ENCODE measurements around the gene STEAP1B. TPM values are rescaled to one million over a fixed set of nuclear protein-coding genes. Genes with fewer than 3 reads are reported as not detected.

STEAP1B gene
- total RNA-seq, 1 donor from 2014 or later = 2.5 TPM

DNA sequence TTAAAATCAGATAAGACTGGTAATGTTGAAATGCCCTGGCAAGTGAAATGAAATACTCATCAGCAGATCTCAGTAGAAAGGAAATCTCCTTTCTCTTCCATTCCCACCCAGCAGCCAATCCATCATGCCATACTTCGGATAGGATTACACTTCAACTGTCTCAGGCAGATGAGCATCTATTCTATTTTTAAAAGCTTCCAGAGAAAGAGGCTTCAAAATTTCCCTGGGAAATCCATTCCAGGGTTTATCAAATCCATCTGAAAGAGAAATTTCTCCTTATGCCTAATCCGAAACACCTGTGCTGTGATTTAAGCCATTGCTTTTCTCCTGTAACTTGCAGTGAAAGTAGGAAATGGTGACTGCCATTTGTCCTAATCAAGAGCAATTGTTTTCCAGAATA, 82.6 kb downstream of the STEAP1B start:
- no peak for DNase-seq
- Histone ChIP-seq H3K36me3 (no peaks in the 10 kb centered on the region), H3K4me1 (no peaks in the 10 kb centered on the region), H3K27ac (no peak overlapping the region), H3K9me3 (no peaks in the 10 kb centered on the region), H3K4me3 (no peak overlapping the region), H3K27me3 (no peaks in the 10 kb centered on the region)
- ATAC-seq = no peak
- TF ChIP-seq, protein P1, sequence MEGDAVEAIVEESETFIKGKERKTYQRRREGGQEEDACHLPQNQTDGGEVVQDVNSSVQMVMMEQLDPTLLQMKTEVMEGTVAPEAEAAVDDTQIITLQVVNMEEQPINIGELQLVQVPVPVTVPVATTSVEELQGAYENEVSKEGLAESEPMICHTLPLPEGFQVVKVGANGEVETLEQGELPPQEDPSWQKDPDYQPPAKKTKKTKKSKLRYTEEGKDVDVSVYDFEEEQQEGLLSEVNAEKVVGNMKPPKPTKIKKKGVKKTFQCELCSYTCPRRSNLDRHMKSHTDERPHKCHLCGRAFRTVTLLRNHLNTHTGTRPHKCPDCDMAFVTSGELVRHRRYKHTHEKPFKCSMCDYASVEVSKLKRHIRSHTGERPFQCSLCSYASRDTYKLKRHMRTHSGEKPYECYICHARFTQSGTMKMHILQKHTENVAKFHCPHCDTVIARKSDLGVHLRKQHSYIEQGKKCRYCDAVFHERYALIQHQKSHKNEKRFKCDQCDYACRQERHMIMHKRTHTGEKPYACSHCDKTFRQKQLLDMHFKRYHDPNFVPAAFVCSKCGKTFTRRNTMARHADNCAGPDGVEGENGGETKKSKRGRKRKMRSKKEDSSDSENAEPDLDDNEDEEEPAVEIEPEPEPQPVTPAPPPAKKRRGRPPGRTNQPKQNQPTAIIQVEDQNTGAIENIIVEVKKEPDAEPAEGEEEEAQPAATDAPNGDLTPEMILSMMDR (IDR thresholded peaks at IDR 0.05) = no peak
- intact Hi-C loops (cut with DNase I) = no loop called here

DNA sequence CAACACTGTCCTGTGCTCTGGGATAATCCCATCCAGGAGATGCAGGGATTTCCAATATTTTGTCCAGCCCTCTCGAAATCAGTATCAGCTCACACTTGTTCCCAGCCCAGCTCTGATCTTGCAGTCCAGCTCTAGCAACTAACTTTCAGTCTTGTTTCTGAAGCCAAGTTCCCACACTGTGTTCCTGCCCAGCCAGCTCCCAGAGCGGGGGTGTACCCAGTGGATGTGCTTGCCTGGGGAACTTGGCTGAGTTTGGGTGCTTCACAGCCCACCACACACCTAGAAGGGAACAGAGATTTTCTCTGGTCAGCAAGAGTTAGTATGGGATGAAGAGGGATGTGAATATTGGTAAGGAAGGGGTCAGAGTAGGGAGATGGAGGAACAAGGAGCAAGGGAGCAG, 85.6 kb downstream of the STEAP1B start:
- Histone ChIP-seq H3K27ac (no peak overlapping the region), H3K36me3 (no peaks in the 10 kb centered on the region), H3K4me1 (no peaks in the 10 kb centered on the region), H3K27me3 (no peaks in the 10 kb centered on the region), H3K4me3 (no peak overlapping the region), H3K9me3 (no peaks in the 10 kb centered on the region)
- TF ChIP-seq, protein P1 (IDR thresholded peaks at IDR 0.05) = no peak
- DNase-seq (no peak), ATAC-seq (no peak)
- intact Hi-C loops (cut with DNase I) = no loop called here

DNA sequence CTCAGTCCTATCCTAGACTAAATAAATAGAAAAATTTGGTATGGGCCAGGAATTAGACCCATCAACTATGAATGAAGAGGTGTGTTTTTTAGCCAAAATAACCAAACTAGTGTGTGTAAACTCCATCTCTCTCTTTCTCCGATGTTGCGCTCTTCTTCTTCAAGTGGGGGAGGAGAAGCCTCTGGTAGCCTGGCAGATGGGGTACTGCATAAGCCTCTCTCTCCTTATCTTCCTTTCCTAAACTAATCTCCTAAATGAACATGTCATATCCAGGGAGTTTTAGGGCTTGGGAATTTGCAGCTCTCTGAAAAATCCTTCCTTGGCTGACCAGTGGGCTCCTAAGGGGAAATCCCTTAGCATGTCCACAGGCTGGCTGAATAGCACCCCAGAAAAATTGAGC, 86.8 kb downstream of the STEAP1B start:
- H3K27me3 ChIP-seq = no peaks in the 10 kb centered on the region
- ATAC-seq (no peak), DNase-seq (no peak)
- no peaks in the 10 kb centered on the region for H3K9me3 ChIP-seq
- TF ChIP-seq, protein P1 (IDR thresholded peaks at IDR 0.05) = no peak
- H3K4me3 ChIP-seq = no peak overlapping the region
- intact Hi-C loops (cut with DNase I) = no loop called here
- no peaks in the 10 kb centered on the region for H3K36me3 ChIP-seq
- no peak overlapping the region for H3K27ac ChIP-seq
- H3K4me1 ChIP-seq = no peaks in the 10 kb centered on the region

DNA sequence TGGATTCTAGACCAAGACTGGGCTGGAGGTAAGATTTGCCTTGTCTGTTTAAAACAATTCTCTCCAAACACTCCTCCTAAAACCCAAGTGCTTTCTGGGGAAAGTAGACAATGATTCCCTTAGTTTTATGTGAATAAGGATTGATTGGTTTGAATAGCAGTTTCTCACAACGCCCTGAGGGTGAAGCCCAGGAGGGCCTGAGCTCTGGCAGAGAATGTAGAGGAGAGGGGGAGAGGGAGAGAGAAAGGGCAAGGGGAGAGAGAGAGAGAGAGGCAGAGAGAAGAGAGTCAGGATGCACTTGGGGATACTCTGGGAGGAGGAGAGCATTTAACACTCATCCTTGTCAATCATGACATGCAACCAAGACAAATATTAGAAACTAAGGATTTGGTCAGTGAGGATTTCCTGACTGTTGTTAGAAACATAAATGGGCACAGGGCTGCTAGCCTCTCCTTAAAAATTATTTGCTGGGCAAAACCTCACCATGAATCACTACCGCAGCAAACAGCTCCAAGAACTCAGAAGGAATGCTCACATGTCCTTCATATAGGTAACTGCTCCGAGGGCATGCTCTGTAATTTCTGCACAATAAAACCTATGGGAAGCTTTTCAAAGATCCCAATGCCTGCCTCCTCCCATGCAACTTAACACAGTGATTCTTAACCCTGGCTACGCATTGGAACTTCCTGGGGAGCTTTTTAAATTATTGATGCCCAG, 87.9 kb downstream of the STEAP1B start:
- ATAC-seq (no peak), DNase-seq (no peak)
- Histone ChIP-seq H3K27me3 (no peaks in the 10 kb centered on the region), H3K9me3 (no peaks in the 10 kb centered on the region), H3K36me3 (no peaks in the 10 kb centered on the region), H3K27ac (no peak overlapping the region), H3K4me1 (no peaks in the 10 kb centered on the region), H3K4me3 (no peak overlapping the region)
- intact Hi-C loops (cut with DNase I) = no loop called here
- TF ChIP-seq, protein P1 (IDR thresholded peaks at IDR 0.05) = no peak

DNA sequence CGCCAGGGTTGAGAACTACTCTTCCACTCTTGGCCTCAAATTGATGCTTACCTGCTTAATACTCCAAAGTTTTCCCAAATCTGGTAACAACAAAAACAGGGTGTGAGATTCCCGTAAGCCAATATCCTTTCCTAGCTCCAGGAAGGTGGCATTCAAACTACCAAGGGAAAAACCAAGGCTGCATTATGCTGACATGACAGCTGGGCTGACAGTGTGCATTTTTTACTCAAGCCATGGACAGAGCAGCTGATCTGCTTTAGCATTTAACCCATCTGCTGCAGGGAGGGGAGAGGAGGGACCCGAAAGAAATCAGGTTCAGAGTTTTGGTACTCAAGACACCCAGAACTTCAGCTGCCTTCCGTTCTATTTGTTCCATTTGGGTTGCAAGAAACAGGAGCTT, 93.3 kb downstream of the STEAP1B start:
- DNase-seq = no peak
- TF ChIP-seq, protein P1 (IDR thresholded peaks at IDR 0.05) = no peak
- intact Hi-C loops (cut with DNase I) = no loop called here
- no peaks in the 10 kb centered on the region for H3K36me3 ChIP-seq
- H3K4me3 ChIP-seq = no peak overlapping the region
- H3K9me3 ChIP-seq = no peaks in the 10 kb centered on the region
- H3K27ac ChIP-seq = no peak overlapping the region
- no peaks in the 10 kb centered on the region for H3K4me1 ChIP-seq
- H3K27me3 ChIP-seq = no peaks in the 10 kb centered on the region
- ATAC-seq = no peak
